BE2C (cell line): ENCODE results near the gene ALK.

Source experiments
- DNase-seq: peaks from one replicate; pipeline ENCODE4 v3.0.0-alpha.2; 2020
- H3K27me3 ChIP-seq: fragments of 250-450 bp; sonication (Bioruptor Pico); 2 replicates; pipeline ENCODE4 v1.5.1; 2020; ENCODE audit warnings: mild to moderate bottlenecking
- H3K36me3 ChIP-seq: fragments of 250-450 bp; sonication (Bioruptor Pico); 2 replicates; pipeline ENCODE4 v1.5.1; 2020; ENCODE audit warnings: mild to moderate bottlenecking
- H3K4me1 ChIP-seq: fragments of 250-450 bp; sonication (Bioruptor Pico); 2 replicates; pipeline ENCODE4 v1.5.1; 2020
- H3K4me3 ChIP-seq: 2 replicates; pipeline ENCODE4 v1.5.1; 2011; ENCODE audit warnings: low read depth, low read length
- H3K9me3 ChIP-seq: fragments of 250-450 bp; sonication (Bioruptor Pico); 2 replicates; pipeline ENCODE4 v1.5.1; 2020
- CTCF ChIP-seq: IDR thresholded peaks from 2 replicates; pipeline ENCODE4 v1.5.1; 2012; ENCODE audit warnings: mild to moderate bottlenecking, low read depth, low read length

Gene ALK

GRCh38 chr2:29530281-29530680 is 391.1 kb downstream of the ALK start:
- H3K27me3 ChIP-seq: no peaks in the 10 kb centered on the region
- H3K36me3 ChIP-seq: no peaks in the 10 kb centered on the region
- DNase-seq: no peak
- no peaks in the 10 kb centered on the region for H3K9me3 ChIP-seq
- no peak overlapping the region for H3K4me3 ChIP-seq
- no peak for TF ChIP-seq CTCF
- peaks cover 14% of the 10 kb centered on the region for H3K4me1 ChIP-seq

GRCh38 chr2:29528891-29529520 is 392.4 kb downstream of the ALK start:
- Histone ChIP-seq H3K4me3 (peak overlapping the region; percentile 19; the same call in 1 of the 2 replicates), H3K4me1 (peaks cover 14% of the 10 kb centered on the region), H3K9me3 (no peaks in the 10 kb centered on the region), H3K27me3 (no peaks in the 10 kb centered on the region), H3K36me3 (no peaks in the 10 kb centered on the region)
- no peak for TF ChIP-seq CTCF
- DNase-seq: peak; percentile 64

- peaks cover 14% of the 10 kb centered on the region for H3K4me1 ChIP-seq
- DNase-seq: no peak
- no peak overlapping the region for H3K4me3 ChIP-seq
- no peaks in the 10 kb centered on the region for H3K27me3 ChIP-seq
- no peaks in the 10 kb centered on the region for H3K36me3 ChIP-seq
- H3K9me3 ChIP-seq: no peaks in the 10 kb centered on the region
- no peak for TF ChIP-seq CTCF
Observed at GRCh38 chr2:29528371-29528770, 393.0 kb downstream of the ALK start.

- peaks cover 14% of the 10 kb centered on the region for H3K4me1 ChIP-seq
- H3K36me3 ChIP-seq: no peaks in the 10 kb centered on the region
- H3K9me3 ChIP-seq: no peaks in the 10 kb centered on the region
- DNase-seq: no peak
- H3K4me3 ChIP-seq: no peak overlapping the region
- H3K27me3 ChIP-seq: no peaks in the 10 kb centered on the region
- no peak for TF ChIP-seq CTCF
Observed at GRCh38 chr2:29527947-29528346, 393.4 kb downstream of the ALK start.

- no peak for DNase-seq
- Histone ChIP-seq H3K4me3 (no peak overlapping the region), H3K36me3 (no peaks in the 10 kb centered on the region), H3K9me3 (no peaks in the 10 kb centered on the region), H3K4me1 (peaks cover 14% of the 10 kb centered on the region), H3K27me3 (no peaks in the 10 kb centered on the region)
- TF ChIP-seq CTCF: no peak
Observed at GRCh38 chr2:29526587-29527586, 394.5 kb downstream of the ALK start.

- Histone ChIP-seq H3K4me3 (no peak overlapping the region), H3K4me1 (peaks cover 14% of the 10 kb centered on the region), H3K36me3 (no peaks in the 10 kb centered on the region), H3K27me3 (no peaks in the 10 kb centered on the region), H3K9me3 (no peaks in the 10 kb centered on the region)
- no peak for DNase-seq
- TF ChIP-seq CTCF: no peak
Observed at GRCh38 chr2:29525921-29526320, 395.5 kb downstream of the ALK start.
